ENCODE measurements around the gene SSTR3.

Gene SSTR3

DNA sequence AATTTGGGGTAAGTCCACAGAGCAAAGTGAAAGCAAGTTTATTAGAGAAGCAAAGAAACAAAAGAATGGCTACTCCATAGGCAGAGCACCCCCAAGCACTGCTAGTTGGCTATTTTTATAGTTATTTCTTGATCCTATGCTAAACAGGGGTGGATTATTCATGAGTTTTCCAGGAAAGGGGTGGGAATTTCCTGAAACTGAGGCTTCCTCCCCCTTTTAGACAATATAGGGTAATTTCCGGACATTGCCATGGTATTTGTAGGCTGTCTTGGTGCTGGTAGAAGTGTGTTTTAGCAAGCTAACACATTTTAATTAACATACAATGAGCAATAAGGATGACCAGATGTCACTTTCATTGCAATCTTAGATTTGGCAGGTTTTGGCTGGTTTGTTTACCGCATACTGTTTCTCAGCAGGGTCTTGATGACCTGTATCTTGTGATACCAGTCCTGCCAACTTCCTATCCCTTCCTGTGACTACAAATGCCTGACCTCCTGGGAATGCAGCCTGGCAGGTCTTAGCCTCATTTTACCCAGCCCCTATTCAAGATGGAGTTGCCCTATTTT, 23.3 kb downstream of the SSTR3 start:
- TF ChIP-seq OSR1 (CRISPR knock-in tag; IDR thresholded peaks at IDR 0.05) (no peak), ISL1 (CRISPR knock-in tag; IDR thresholded peaks at IDR 0.05) (no peak), ARNTL (CRISPR knock-in tag; IDR thresholded peaks at IDR 0.05; ENCODE audit: borderline replicate concordance, low read depth) (no peak), ZFP3 (CRISPR knock-in tag; IDR thresholded peaks at IDR 0.05) (no peak), CSDC2 (CRISPR knock-in tag; IDR thresholded peaks at IDR 0.05) (no peak), ESRRG (CRISPR knock-in tag; IDR thresholded peaks at IDR 0.05) (no peak), BACH2 (CRISPR knock-in tag; IDR thresholded peaks at IDR 0.05; ENCODE audit: borderline replicate concordance) (no peak), GLIS3 (CRISPR knock-in tag; IDR thresholded peaks at IDR 0.05) (no peak), ZNF70 (CRISPR knock-in tag; IDR thresholded peaks at IDR 0.05) (no peak), TOX (CRISPR knock-in tag; IDR thresholded peaks at IDR 0.05; ENCODE audit: borderline replicate concordance) (no peak), ZNF565 (CRISPR knock-in tag; conservative IDR thresholded peaks at IDR 0.05; ENCODE audit: low read depth) (no peak), RARB (CRISPR knock-in tag; IDR thresholded peaks at IDR 0.05) (no peak), TCF4 (CRISPR knock-in tag; IDR thresholded peaks at IDR 0.05; ENCODE audit: borderline replicate concordance) (no peak), PPARA (CRISPR knock-in tag; IDR thresholded peaks at IDR 0.05; ENCODE audit: borderline replicate concordance) (no peak), ZC3H10 (CRISPR knock-in tag; IDR thresholded peaks at IDR 0.05) (no peak), ZFP30 (CRISPR knock-in tag; IDR thresholded peaks at IDR 0.05) (no peak), SNAI2 (CRISPR knock-in tag; IDR thresholded peaks at IDR 0.05) (no peak)
- TF ChIP-seq, protein P1, sequence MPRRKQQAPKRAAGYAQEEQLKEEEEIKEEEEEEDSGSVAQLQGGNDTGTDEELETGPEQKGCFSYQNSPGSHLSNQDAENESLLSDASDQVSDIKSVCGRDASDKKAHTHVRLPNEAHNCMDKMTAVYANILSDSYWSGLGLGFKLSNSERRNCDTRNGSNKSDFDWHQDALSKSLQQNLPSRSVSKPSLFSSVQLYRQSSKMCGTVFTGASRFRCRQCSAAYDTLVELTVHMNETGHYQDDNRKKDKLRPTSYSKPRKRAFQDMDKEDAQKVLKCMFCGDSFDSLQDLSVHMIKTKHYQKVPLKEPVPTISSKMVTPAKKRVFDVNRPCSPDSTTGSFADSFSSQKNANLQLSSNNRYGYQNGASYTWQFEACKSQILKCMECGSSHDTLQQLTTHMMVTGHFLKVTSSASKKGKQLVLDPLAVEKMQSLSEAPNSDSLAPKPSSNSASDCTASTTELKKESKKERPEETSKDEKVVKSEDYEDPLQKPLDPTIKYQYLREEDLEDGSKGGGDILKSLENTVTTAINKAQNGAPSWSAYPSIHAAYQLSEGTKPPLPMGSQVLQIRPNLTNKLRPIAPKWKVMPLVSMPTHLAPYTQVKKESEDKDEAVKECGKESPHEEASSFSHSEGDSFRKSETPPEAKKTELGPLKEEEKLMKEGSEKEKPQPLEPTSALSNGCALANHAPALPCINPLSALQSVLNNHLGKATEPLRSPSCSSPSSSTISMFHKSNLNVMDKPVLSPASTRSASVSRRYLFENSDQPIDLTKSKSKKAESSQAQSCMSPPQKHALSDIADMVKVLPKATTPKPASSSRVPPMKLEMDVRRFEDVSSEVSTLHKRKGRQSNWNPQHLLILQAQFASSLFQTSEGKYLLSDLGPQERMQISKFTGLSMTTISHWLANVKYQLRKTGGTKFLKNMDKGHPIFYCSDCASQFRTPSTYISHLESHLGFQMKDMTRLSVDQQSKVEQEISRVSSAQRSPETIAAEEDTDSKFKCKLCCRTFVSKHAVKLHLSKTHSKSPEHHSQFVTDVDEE (CRISPR knock-in tag; IDR thresholded peaks at IDR 0.05) = no peak
- TF ChIP-seq, protein P2, sequence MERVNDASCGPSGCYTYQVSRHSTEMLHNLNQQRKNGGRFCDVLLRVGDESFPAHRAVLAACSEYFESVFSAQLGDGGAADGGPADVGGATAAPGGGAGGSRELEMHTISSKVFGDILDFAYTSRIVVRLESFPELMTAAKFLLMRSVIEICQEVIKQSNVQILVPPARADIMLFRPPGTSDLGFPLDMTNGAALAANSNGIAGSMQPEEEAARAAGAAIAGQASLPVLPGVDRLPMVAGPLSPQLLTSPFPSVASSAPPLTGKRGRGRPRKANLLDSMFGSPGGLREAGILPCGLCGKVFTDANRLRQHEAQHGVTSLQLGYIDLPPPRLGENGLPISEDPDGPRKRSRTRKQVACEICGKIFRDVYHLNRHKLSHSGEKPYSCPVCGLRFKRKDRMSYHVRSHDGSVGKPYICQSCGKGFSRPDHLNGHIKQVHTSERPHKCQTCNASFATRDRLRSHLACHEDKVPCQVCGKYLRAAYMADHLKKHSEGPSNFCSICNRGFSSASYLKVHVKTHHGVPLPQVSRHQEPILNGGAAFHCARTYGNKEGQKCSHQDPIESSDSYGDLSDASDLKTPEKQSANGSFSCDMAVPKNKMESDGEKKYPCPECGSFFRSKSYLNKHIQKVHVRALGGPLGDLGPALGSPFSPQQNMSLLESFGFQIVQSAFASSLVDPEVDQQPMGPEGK (CRISPR knock-in tag; IDR thresholded peaks at IDR 0.05; ENCODE audit: borderline replicate concordance) = no peak
- TF ChIP-seq, protein P3, sequence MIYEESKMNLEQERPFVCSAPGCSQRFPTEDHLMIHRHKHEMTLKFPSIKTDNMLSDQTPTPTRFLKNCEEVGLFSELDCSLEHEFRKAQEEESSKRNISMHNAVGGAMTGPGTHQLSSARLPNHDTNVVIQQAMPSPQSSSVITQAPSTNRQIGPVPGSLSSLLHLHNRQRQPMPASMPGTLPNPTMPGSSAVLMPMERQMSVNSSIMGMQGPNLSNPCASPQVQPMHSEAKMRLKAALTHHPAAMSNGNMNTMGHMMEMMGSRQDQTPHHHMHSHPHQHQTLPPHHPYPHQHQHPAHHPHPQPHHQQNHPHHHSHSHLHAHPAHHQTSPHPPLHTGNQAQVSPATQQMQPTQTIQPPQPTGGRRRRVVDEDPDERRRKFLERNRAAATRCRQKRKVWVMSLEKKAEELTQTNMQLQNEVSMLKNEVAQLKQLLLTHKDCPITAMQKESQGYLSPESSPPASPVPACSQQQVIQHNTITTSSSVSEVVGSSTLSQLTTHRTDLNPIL (CRISPR knock-in tag; IDR thresholded peaks at IDR 0.05; ENCODE audit: low read depth) = no peak
- peak; percentile 33 for ATAC-seq

DNA sequence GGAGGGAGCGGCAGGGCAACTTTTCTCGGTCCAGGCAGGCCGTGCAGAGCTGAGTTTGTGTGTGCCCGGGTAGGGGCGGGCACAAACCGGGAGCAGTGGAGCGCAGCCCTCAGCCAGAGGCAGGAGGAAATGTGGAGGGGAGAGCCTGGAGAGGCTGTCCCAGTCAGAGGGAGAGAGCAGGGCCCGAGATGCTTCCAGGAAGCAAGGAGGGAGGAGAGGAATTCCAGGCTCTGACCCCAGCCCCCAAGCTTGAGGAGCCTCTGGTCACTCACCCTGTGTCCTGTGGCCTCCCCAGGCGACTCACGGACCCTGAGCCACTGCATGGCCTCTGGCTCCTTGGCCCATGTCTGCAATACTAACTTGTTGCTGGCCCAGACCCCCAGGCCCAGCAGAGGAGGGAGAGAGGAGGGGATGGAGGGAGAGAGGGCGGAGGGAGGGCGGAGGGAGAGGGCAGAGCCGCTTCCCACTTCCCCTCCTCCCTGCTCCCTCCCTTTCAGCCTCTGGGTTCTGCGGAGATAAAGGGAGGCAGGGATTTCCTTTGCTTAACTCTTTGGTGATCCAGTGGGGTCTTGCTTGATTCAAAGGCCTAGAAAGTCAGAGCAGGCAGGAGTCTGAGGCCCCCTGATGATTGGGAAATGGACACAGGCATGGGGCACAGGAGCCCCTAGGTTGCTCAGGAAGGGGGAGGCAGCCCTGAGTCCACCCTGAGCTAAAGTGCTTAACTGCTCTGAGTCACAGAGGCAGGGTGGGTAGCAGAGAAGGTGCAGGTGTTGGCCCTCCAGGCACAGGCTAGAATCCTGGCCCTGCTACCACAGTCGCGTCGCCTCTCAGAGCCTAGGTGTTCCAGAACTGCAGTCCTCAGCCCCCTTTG, 24.2 kb downstream of the SSTR3 start, which contains the start of gene C1QTNF6:
Gene C1QTNF6 (minus strand): TSS at position 357 of the 871 bp plus-strand sequence. CDS start 34 bp downstream, at position 323.
- peak; percentile 45; the same call in 1 of the 2 replicates for TF ChIP-seq ZNF70 (CRISPR knock-in tag; IDR thresholded peaks at IDR 0.05)
- TF ChIP-seq BACH2 (CRISPR knock-in tag; IDR thresholded peaks at IDR 0.05; ENCODE audit: borderline replicate concordance) = no peak
- TF ChIP-seq TOX (CRISPR knock-in tag; IDR thresholded peaks at IDR 0.05; ENCODE audit: borderline replicate concordance) = no peak
- no peak for TF ChIP-seq ESRRG (CRISPR knock-in tag; IDR thresholded peaks at IDR 0.05)
- TF ChIP-seq ZFP3 (CRISPR knock-in tag; IDR thresholded peaks at IDR 0.05) = peak; percentile 43; the same call in 1 of the 2 replicates
- ATAC-seq = peak; percentile 84

DNA sequence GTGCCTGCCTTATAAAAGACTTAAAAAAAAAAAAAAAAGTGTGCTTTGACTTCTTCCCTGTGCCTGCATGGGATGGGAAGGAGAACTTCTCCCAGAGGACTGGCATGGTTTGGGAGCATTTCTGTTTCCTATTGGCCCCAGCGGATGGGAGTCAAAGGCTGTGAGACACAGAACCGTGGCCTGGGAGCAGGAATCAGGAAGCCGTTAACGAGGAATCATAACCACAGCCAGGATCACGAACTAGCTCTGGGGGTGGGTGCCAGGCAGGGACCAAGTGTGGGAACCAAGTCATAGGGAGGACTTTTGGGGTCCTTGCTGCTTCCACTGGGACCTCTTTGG, 24.8 kb downstream of the SSTR3 start:
- TF ChIP-seq ZFP30 (CRISPR knock-in tag; IDR thresholded peaks at IDR 0.05) = no peak
- TF ChIP-seq BACH2 (CRISPR knock-in tag; IDR thresholded peaks at IDR 0.05; ENCODE audit: borderline replicate concordance) = no peak
- no peak for TF ChIP-seq ZNF70 (CRISPR knock-in tag; IDR thresholded peaks at IDR 0.05)
- TF ChIP-seq, protein P2 (CRISPR knock-in tag; IDR thresholded peaks at IDR 0.05; ENCODE audit: borderline replicate concordance) = no peak
- no peak for TF ChIP-seq ISL1 (CRISPR knock-in tag; IDR thresholded peaks at IDR 0.05)
- no peak for TF ChIP-seq TOX (CRISPR knock-in tag; IDR thresholded peaks at IDR 0.05; ENCODE audit: borderline replicate concordance)
- TF ChIP-seq PPARA (CRISPR knock-in tag; IDR thresholded peaks at IDR 0.05; ENCODE audit: borderline replicate concordance) = no peak
- TF ChIP-seq OSR1 (CRISPR knock-in tag; IDR thresholded peaks at IDR 0.05) = no peak
- TF ChIP-seq CSDC2 (CRISPR knock-in tag; IDR thresholded peaks at IDR 0.05) = no peak
- TF ChIP-seq RARB (CRISPR knock-in tag; IDR thresholded peaks at IDR 0.05) = no peak
- no peak for TF ChIP-seq TCF4 (CRISPR knock-in tag; IDR thresholded peaks at IDR 0.05; ENCODE audit: borderline replicate concordance)
- no peak for TF ChIP-seq ARNTL (CRISPR knock-in tag; IDR thresholded peaks at IDR 0.05; ENCODE audit: borderline replicate concordance, low read depth)
- no peak for TF ChIP-seq SNAI2 (CRISPR knock-in tag; IDR thresholded peaks at IDR 0.05)
- ATAC-seq = peak; percentile 48

Measured in SK-N-SH treated with all-trans-retinoic acid at 6 μM for 48 hours (cell line).